Upper lobe of right lung (tissue), 1 donor: ENCODE measurements around the gene RBMX. TPM values are rescaled to one million over a fixed set of nuclear protein-coding genes. Genes with fewer than 3 reads are reported as not detected.

Source experiments
- ATAC-seq: fragments of 200-7000 bp; cut with Tn5 transposase; one replicate; pipeline ENCODE4 v1.9.1; 2020; ENCODE audit warnings: mild to moderate bottlenecking, moderate library complexity
- DNase-seq: peaks from one replicate; pipeline ENCODE4 v3.0.0-alpha.2; 2020
- H3K27ac ChIP-seq: fragments of 200-600 bp; one replicate; pipeline ENCODE4 v1.8.0; 2022
- H3K27me3 ChIP-seq: fragments of 200-600 bp; one replicate; pipeline ENCODE4 v1.8.0; 2022; ENCODE audit warnings: mild to moderate bottlenecking
- H3K36me3 ChIP-seq: fragments of 200-600 bp; one replicate; pipeline ENCODE4 v1.8.0; 2022
- H3K4me1 ChIP-seq: fragments of 200-600 bp; one replicate; pipeline ENCODE4 v1.8.0; 2022
- H3K4me3 ChIP-seq: fragments of 200-600 bp; one replicate; pipeline ENCODE4 v1.8.0; 2022; ENCODE audit warnings: mild to moderate bottlenecking
- H3K9me3 ChIP-seq: fragments of 200-600 bp; one replicate; pipeline ENCODE4 v1.8.0; 2022
- intact Hi-C: fragments of 100-400 bp; cut with DNase I; formaldehyde crosslinking; loops from one replicate; pipeline ENCODE4 v1.11.0; 2022
- total RNA-seq: library from RNA; stranded (reverse); fragmentation: NEBNext Ultra II Directional; extraction: Animal tissue kit (Norgen Biotek cat#: 25700); gene quantifications from one replicate; pipeline ENCODE4 v1.2.1, GENCODE V29; 2021
- TF ChIP-seq, protein P1 (sequence below): fragments of 200-600 bp; IDR thresholded peaks from one replicate; pipeline ENCODE4 v1.8.0; 2022; ENCODE audit warnings: antibody characterized with exemption
- donor health status: DM: no; HTN: yes; CAD: no; lungs with severe emphysema.

RBMX gene
- total RNA-seq, 1 donor from 2014 or later, result 114 TPM

DNA sequence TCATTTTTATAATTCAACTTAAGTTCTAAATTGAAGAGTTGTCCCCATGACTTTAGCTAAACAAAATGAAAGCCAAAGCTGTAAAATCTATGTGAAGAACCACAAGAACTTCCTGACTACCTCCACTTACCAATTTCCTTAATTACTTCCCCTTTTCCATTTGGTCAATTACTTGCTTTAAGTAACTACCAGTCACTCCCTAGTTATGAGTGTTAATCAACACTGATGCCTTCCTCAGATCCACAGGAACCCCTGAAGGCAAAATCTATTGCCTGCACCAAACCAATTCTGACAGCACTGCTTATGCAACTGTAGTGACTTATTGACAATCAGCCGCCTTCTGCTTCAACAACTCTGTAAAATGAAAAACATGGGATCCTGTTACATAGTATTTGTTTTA lies 10.5 kb downstream of the RBMX start:
- TF ChIP-seq, protein P1, sequence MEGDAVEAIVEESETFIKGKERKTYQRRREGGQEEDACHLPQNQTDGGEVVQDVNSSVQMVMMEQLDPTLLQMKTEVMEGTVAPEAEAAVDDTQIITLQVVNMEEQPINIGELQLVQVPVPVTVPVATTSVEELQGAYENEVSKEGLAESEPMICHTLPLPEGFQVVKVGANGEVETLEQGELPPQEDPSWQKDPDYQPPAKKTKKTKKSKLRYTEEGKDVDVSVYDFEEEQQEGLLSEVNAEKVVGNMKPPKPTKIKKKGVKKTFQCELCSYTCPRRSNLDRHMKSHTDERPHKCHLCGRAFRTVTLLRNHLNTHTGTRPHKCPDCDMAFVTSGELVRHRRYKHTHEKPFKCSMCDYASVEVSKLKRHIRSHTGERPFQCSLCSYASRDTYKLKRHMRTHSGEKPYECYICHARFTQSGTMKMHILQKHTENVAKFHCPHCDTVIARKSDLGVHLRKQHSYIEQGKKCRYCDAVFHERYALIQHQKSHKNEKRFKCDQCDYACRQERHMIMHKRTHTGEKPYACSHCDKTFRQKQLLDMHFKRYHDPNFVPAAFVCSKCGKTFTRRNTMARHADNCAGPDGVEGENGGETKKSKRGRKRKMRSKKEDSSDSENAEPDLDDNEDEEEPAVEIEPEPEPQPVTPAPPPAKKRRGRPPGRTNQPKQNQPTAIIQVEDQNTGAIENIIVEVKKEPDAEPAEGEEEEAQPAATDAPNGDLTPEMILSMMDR, result no peak
- no peak overlapping the region for H3K27ac ChIP-seq
- no peak overlapping the region for H3K4me3 ChIP-seq
- peaks cover 68% of the 10 kb centered on the region for H3K36me3 ChIP-seq
- no peaks in the 10 kb centered on the region for H3K9me3 ChIP-seq
- DNase-seq (no peak), ATAC-seq (no peak)
- H3K4me1 ChIP-seq, result peaks cover 5% of the 10 kb centered on the region
- H3K27me3 ChIP-seq, result no peaks in the 10 kb centered on the region
- intact Hi-C loops, result no loop called here

DNA sequence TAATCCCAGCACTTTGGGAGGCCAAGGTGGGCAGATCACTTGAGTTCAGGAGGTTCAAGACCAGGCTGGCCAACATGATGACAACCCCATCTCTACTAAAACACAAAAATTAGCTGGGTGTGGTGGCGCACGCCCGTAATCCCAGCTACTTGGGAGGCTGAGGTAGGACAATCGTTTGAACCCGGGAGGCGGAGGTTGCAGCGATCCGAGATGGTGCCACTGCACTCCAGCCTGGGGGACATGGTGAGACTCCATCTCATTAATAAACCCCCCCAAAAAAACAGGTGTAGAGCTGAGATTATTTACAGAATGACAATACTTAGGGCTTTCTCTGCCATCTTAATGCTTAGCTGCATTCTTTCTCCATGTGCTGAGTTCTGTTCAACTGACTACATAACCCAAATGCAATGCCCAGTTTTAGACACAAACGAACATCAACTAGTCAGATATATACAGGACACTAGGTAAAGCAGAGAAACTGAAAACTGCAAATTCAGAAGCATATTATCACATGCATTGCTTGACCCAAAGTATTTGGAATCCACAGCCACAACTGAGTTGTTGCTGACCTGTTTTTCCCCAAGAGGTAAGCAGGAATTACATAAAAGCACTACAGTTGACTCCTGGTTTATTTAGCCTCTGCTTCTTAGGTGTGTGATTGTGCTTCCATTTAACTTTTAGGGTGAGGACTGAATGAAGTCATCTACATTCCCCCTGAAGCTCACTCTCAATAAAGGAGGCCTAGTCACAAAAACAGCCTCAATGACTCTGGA lies 12.1 kb downstream of the RBMX start:
- intact Hi-C loops, result no loop called here
- TF ChIP-seq, protein P1, result no peak
- Histone ChIP-seq H3K4me1 (peaks cover 5% of the 10 kb centered on the region), H3K9me3 (no peaks in the 10 kb centered on the region), H3K4me3 (no peak overlapping the region), H3K27me3 (no peaks in the 10 kb centered on the region), H3K36me3 (peaks cover 55% of the 10 kb centered on the region), H3K27ac (no peak overlapping the region)
- ATAC-seq (no peak), DNase-seq (no peak)

DNA sequence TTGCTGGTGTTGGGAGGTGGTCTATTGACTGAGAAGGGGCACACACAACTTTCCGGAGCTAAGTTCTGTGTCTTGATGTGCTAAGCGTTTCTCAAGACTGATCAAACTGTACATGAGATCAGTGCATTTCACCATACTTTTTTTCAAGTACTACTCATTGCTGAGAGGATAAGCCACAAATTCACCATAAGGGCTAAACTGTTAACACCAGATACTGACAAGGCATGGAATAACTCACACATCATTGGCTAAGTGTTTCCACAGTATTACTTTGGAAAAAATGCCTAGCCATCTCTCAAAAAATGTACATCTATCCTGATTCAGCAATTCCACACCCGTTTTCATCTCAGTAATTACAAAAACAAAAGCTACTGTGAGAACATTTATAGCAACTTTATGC lies 13.0 kb downstream of the RBMX start:
- no peak overlapping the region for H3K4me3 ChIP-seq
- no peaks in the 10 kb centered on the region for H3K27me3 ChIP-seq
- ATAC-seq (peak; percentile 36), DNase-seq (no peak)
- TF ChIP-seq, protein P1, result no peak
- peaks cover 5% of the 10 kb centered on the region for H3K4me1 ChIP-seq
- peaks cover 51% of the 10 kb centered on the region for H3K36me3 ChIP-seq
- no peak overlapping the region for H3K27ac ChIP-seq
- H3K9me3 ChIP-seq, result no peaks in the 10 kb centered on the region
- intact Hi-C loops, result no loop called here

DNA sequence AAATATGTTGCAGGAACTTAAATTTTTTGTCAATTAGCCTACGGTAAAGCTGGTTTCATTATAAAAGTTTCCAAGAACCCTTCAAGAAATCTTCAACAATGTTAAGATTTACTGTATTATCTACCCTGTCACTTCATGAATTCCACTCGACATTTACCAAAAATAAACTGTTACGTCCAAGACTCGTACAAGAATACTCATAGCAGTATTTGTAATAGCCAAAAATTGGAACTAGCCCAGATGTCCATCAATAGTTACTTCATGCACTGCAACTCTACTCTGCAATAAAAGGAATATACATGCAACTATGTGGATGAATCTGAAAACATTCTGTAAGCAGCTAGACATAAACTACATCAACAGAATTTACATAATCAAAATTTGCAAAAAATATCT lies 13.4 kb downstream of the RBMX start:
- no peak overlapping the region for H3K27ac ChIP-seq
- H3K9me3 ChIP-seq, result no peaks in the 10 kb centered on the region
- DNase-seq (no peak), ATAC-seq (no peak)
- intact Hi-C loops, result no loop called here
- TF ChIP-seq, protein P1, result no peak
- H3K4me3 ChIP-seq, result no peak overlapping the region
- peaks cover 46% of the 10 kb centered on the region for H3K36me3 ChIP-seq
- no peaks in the 10 kb centered on the region for H3K27me3 ChIP-seq
- H3K4me1 ChIP-seq, result peaks cover 5% of the 10 kb centered on the region

DNA sequence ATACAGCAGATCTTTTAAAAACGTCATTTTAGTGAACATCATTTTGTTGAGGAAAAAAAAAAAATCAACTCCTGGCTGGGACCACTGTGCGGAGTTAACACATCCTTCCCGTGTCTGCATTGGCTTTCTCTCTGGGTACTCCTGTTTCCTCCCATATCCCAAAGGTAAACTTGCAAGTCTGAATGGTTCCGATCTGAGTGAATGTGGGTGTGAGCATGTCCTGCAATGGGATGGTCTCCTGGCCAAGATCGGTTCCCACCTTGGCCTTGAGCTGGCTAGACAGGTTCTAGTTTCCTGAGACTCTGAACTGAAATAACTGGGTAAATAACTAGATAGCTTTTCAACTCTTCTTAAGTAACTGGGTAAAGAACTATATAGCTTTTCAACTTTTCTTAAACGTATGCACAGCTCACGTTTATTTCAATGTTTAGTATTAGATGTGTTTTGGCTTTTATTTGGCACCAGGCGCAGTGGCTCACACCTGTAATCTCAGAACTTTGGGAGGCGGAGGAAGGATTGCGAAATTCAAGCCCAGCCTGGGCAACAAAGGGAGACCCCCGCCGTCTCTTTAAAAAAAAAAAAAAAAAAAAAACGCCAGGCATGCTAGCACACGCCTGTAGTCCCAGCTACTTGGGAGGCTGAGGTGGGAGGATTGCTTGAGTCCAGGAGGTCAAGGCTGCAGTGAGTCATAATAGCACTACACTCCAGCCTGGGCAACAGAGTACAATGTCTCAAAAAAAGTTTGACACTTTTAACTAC lies 14.0 kb downstream of the RBMX start:
- DNase-seq (no peak), ATAC-seq (no peak)
- intact Hi-C loops, result no loop called here
- H3K4me1 ChIP-seq, result peaks cover 5% of the 10 kb centered on the region
- TF ChIP-seq, protein P1, result no peak
- no peak overlapping the region for H3K27ac ChIP-seq
- no peak overlapping the region for H3K4me3 ChIP-seq
- H3K36me3 ChIP-seq, result peaks cover 41% of the 10 kb centered on the region
- no peaks in the 10 kb centered on the region for H3K27me3 ChIP-seq
- no peaks in the 10 kb centered on the region for H3K9me3 ChIP-seq
